Measurements from ENCODE around the gene TXLNA.

TXLNA gene

GRCh38 chr1:32215629-32216480, 36.4 kb downstream of the TXLNA start:
- H3K27ac Mint-ChIP-seq, result peak overlapping the region; percentile 68
- H3K27me3 Mint-ChIP-seq, result no peaks in the 10 kb centered on the region
- H3K4me3 Mint-ChIP-seq, result no peak overlapping the region

GRCh38 chr1:32216566-32216965, 37.1 kb downstream of the TXLNA start:
- Mint-ChIP-seq H3K27ac (peak overlapping the region; percentile 66), H3K27me3 (no peaks in the 10 kb centered on the region), H3K4me1 (ENCODE audit: low read depth) (peaks cover 29% of the 10 kb centered on the region), H3K4me3 (no peak overlapping the region), H3K36me3 (ENCODE audit: low read depth) (peaks cover 55% of the 10 kb centered on the region), H3K9me3 (no peaks in the 10 kb centered on the region)
- no peak for DNase-seq

More at GRCh38 chr1:32215629-32216480, 36.4 kb downstream of the TXLNA start:
- peaks cover 22% of the 10 kb centered on the region for H3K4me1 Mint-ChIP-seq (ENCODE audit: low read depth)
- H3K9me3 Mint-ChIP-seq, result no peaks in the 10 kb centered on the region
- DNase-seq, result peak; percentile 66
- peaks cover 52% of the 10 kb centered on the region for H3K36me3 Mint-ChIP-seq (ENCODE audit: low read depth)

GRCh38 chr1:32219022-32219421, 39.5 kb downstream of the TXLNA start:
- no peak overlapping the region for H3K4me3 Mint-ChIP-seq
- H3K27ac Mint-ChIP-seq, result peak overlapping the region; percentile 57
- no peak for DNase-seq
- no peaks in the 10 kb centered on the region for H3K9me3 Mint-ChIP-seq
- H3K27me3 Mint-ChIP-seq, result no peaks in the 10 kb centered on the region
- peaks cover 75% of the 10 kb centered on the region for H3K36me3 Mint-ChIP-seq (ENCODE audit: low read depth)
- peaks cover 38% of the 10 kb centered on the region for H3K4me1 Mint-ChIP-seq (ENCODE audit: low read depth)

GRCh38 chr1:32220746-32221580, 41.5 kb downstream of the TXLNA start:
- H3K36me3 Mint-ChIP-seq (ENCODE audit: low read depth), result peaks cover 79% of the 10 kb centered on the region
- H3K27ac Mint-ChIP-seq, result peak overlapping the region; percentile 99
- H3K9me3 Mint-ChIP-seq, result no peaks in the 10 kb centered on the region
- H3K27me3 Mint-ChIP-seq, result no peaks in the 10 kb centered on the region
- H3K4me3 Mint-ChIP-seq, result peak overlapping the region; percentile 98
- DNase-seq, result no peak
- H3K4me1 Mint-ChIP-seq (ENCODE audit: low read depth), result peaks cover 43% of the 10 kb centered on the region

- Mint-ChIP-seq H3K27me3 (no peaks in the 10 kb centered on the region), H3K27ac (peak overlapping the region; percentile 99), H3K36me3 (ENCODE audit: low read depth) (peaks cover 79% of the 10 kb centered on the region), H3K9me3 (no peaks in the 10 kb centered on the region), H3K4me3 (peak overlapping the region; percentile 98), H3K4me1 (ENCODE audit: low read depth) (peaks cover 41% of the 10 kb centered on the region)
- no peak for DNase-seq
Measured at GRCh38 chr1:32221581-32221979, 42.1 kb downstream of the TXLNA start.

- H3K4me3 Mint-ChIP-seq, result peak within 1 kb of the TSS; percentile 98
- peaks cover 41% of the 10 kb centered on the region for H3K4me1 Mint-ChIP-seq (ENCODE audit: low read depth)
- peak; percentile 92 for DNase-seq
- H3K27me3 Mint-ChIP-seq, result no peaks in the 10 kb centered on the region
- no peaks in the 10 kb centered on the region for H3K9me3 Mint-ChIP-seq
- H3K27ac Mint-ChIP-seq, result peak within 1 kb of the TSS; percentile 99
- H3K36me3 Mint-ChIP-seq (ENCODE audit: low read depth), result peaks cover 77% of the 10 kb centered on the region
Measured at GRCh38 chr1:32221980-32222755, 42.7 kb downstream of the TXLNA start, which contains the start of the genes EIF3I and TMEM234. EIF3I (plus strand) TSS chr1:32222407; CDS start chr1:32222442, 35 bp downstream. TMEM234 (minus strand) TSS chr1:32222353; CDS start chr1:32222322, 31 bp downstream.

GRCh38 chr1:32223683-32224082, 44.2 kb downstream of the TXLNA start:
- Mint-ChIP-seq H3K4me3 (peak overlapping the region; percentile 98), H3K27ac (peak overlapping the region; percentile 99), H3K9me3 (no peaks in the 10 kb centered on the region), H3K27me3 (no peaks in the 10 kb centered on the region), H3K36me3 (ENCODE audit: low read depth) (peaks cover 80% of the 10 kb centered on the region), H3K4me1 (ENCODE audit: low read depth) (peaks cover 43% of the 10 kb centered on the region)
- DNase-seq, result no peak

- Mint-ChIP-seq H3K27me3 (no peaks in the 10 kb centered on the region), H3K9me3 (no peaks in the 10 kb centered on the region), H3K27ac (peak overlapping the region; percentile 99), H3K4me3 (peak overlapping the region; percentile 98), H3K36me3 (ENCODE audit: low read depth) (peaks cover 83% of the 10 kb centered on the region), H3K4me1 (ENCODE audit: low read depth) (peaks cover 43% of the 10 kb centered on the region)
- DNase-seq, result no peak
Measured at GRCh38 chr1:32224285-32224684, 44.8 kb downstream of the TXLNA start.

- Mint-ChIP-seq H3K27me3 (no peaks in the 10 kb centered on the region), H3K4me3 (no peak overlapping the region), H3K36me3 (ENCODE audit: low read depth) (peaks cover 92% of the 10 kb centered on the region), H3K4me1 (ENCODE audit: low read depth) (peaks cover 17% of the 10 kb centered on the region), H3K27ac (peak overlapping the region; percentile 4), H3K9me3 (no peaks in the 10 kb centered on the region)
- no peak for DNase-seq
Measured at GRCh38 chr1:32228771-32229170, 49.3 kb downstream of the TXLNA start.

GRCh38 chr1:32231843-32232432, 52.5 kb downstream of the TXLNA start:
- H3K9me3 Mint-ChIP-seq, result no peaks in the 10 kb centered on the region
- H3K27ac Mint-ChIP-seq, result peak overlapping the region; percentile 50
- peaks cover 2% of the 10 kb centered on the region for H3K4me1 Mint-ChIP-seq (ENCODE audit: low read depth)
- H3K27me3 Mint-ChIP-seq, result no peaks in the 10 kb centered on the region
- no peak for DNase-seq
- no peak overlapping the region for H3K4me3 Mint-ChIP-seq
- peaks cover 80% of the 10 kb centered on the region for H3K36me3 Mint-ChIP-seq (ENCODE audit: low read depth)

- Mint-ChIP-seq H3K4me1 (ENCODE audit: low read depth) (no peaks in the 10 kb centered on the region), H3K36me3 (ENCODE audit: low read depth) (peaks cover 73% of the 10 kb centered on the region), H3K27me3 (no peaks in the 10 kb centered on the region), H3K4me3 (no peak overlapping the region), H3K27ac (peak overlapping the region; percentile 5), H3K9me3 (no peaks in the 10 kb centered on the region)
- no peak for DNase-seq
Measured at GRCh38 chr1:32232558-32233304, 53.3 kb downstream of the TXLNA start.

- Mint-ChIP-seq H3K4me3 (no peak overlapping the region), H3K4me1 (ENCODE audit: low read depth) (no peaks in the 10 kb centered on the region), H3K9me3 (no peaks in the 10 kb centered on the region), H3K27ac (no peak overlapping the region), H3K36me3 (ENCODE audit: low read depth) (peaks cover 52% of the 10 kb centered on the region), H3K27me3 (no peaks in the 10 kb centered on the region)
- no peak for DNase-seq
Measured at GRCh38 chr1:32234792-32235191, 55.3 kb downstream of the TXLNA start.

- H3K9me3 Mint-ChIP-seq, result no peaks in the 10 kb centered on the region
- H3K4me1 Mint-ChIP-seq (ENCODE audit: low read depth), result peaks cover 27% of the 10 kb centered on the region
- H3K27ac Mint-ChIP-seq, result no peak overlapping the region
Measured at GRCh38 chr1:32239337-32239736, 59.9 kb downstream of the TXLNA start.

More at GRCh38 chr1:32239337-32239736, 59.9 kb downstream of the TXLNA start:
- Mint-ChIP-seq H3K4me3 (peak overlapping the region; percentile 81), H3K36me3 (ENCODE audit: low read depth) (peaks cover 16% of the 10 kb centered on the region), H3K27me3 (no peaks in the 10 kb centered on the region)
- no peak for DNase-seq

Data from activated T-cell treated with anti-CD3 and anti-CD28 coated beads, Interleukin-2, amount 50 U/mL, for 24 hours (primary cell).